Non-pigmented ciliary epithelial cell (primary cell): ENCODE measurements around the gene ZNF516.
A peak's percentile ranks its signal among the peaks of the same experiment; 100 is the strongest.

Experiments used
- DNase-seq: peaks from one replicate; pipeline ENCODE4 v3.0.0-alpha.2; 2010; ENCODE audit warnings: low read depth

ZNF516 gene

GRCh38 chr18:76507830-76508385 lies 12.9 kb upstream of the ZNF516 start:
- no peak for DNase-seq

GRCh38 chr18:76506974-76507764 lies 12.1 kb upstream of the ZNF516 start:
- no peak for DNase-seq

- DNase-seq = no peak
Measured at GRCh38 chr18:76506395-76506794, 11.4 kb upstream of the ZNF516 start.

GRCh38 chr18:76505614-76506013 lies 10.6 kb upstream of the ZNF516 start:
- no peak for DNase-seq

- DNase-seq = no peak
Measured at GRCh38 chr18:76504749-76505148, 9.7 kb upstream of the ZNF516 start.

GRCh38 chr18:76503649-76504386 lies 8.8 kb upstream of the ZNF516 start:
- DNase-seq = no peak

- no peak for DNase-seq
Measured at GRCh38 chr18:76502551-76502950, 7.5 kb upstream of the ZNF516 start.

GRCh38 chr18:76499637-76500340 lies 4.7 kb upstream of the ZNF516 start:
- no peak for DNase-seq

GRCh38 chr18:76499021-76499420 lies 4.0 kb upstream of the ZNF516 start:
- DNase-seq = no peak

- DNase-seq = no peak
Measured at GRCh38 chr18:76498064-76498463, 3.0 kb upstream of the ZNF516 start.

GRCh38 chr18:76497021-76497420 lies 2.0 kb upstream of the ZNF516 start:
- DNase-seq = no peak

GRCh38 chr18:76496194-76496890 lies 1.3 kb upstream of the ZNF516 start:
- no peak for DNase-seq

GRCh38 chr18:76495435-76496193 lies 572 bp upstream of the ZNF516 start:
- DNase-seq = no peak

GRCh38 chr18:76494231-76495005 lies 624 bp downstream of the ZNF516 start:
- no peak for DNase-seq

GRCh38 chr18:76493213-76494161 lies 1.6 kb downstream of the ZNF516 start:
- DNase-seq = no peak

- DNase-seq = peak; percentile 94
Measured at GRCh38 chr18:76492669-76493212, 2.3 kb downstream of the ZNF516 start.

- DNase-seq = no peak
Measured at GRCh38 chr18:76491776-76492668, 3.0 kb downstream of the ZNF516 start.

GRCh38 chr18:76491473-76491775 lies 3.6 kb downstream of the ZNF516 start:
- no peak for DNase-seq
